Measurements from ENCODE around the gene FGF14. TPM values are rescaled to one million over a fixed set of nuclear protein-coding genes. Genes with fewer than 3 reads are reported as not detected.

The FGF14 gene
- total RNA-seq, 1 donor from 2014 or later, result not detected

DNA sequence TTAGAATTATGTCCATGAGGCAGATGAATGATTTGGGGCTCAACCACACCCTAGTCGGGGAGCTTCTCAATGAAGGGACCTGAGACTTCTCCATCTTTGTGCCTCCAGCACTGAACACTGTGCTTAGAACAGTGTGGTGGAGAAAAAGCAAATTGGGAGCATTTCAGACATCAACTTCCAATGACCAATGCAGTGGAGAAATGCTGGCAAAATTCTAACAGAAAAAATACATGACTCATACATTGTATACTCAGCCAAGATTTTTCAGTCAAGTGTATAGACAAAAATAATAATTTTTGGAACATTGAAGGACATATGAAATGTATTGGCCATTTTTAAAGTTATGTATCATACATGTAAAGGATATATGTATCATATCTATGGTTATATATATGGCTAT, 134.7 kb downstream of the FGF14 start:
- DNase-seq (ENCODE audit: low read depth), result no peak
- no peaks in the 10 kb centered on the region for H3K36me3 ChIP-seq (ENCODE audit: control insufficient read depth, insufficient read depth, low read length)

DNA sequence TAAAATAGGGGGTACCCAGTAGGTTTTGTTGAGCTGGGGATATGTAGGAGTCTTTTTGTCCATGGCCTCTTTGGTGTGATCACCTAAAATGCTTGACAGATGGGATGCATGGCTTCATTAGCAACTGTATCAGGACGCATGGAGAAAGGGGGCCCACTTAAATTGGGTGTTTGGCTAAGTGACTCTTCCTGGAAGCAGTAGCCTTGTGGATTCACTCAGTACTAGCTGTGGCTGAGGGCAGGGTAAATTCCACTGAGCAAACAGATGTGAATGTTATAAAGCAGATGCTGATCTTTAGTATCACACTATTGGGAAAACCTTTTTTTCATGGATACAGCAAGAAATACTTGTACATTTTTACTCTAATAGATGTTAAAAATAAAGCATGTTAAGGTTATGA, 140.0 kb downstream of the FGF14 start:
- H3K4me3 ChIP-seq (ENCODE audit: low read depth, low read length), result no peak overlapping the region
- DNase-seq (ENCODE audit: low read depth), result no peak

More for the DNA sequence above, 134.7 kb downstream of the FGF14 start:
- no peak overlapping the region for H3K4me3 ChIP-seq (ENCODE audit: low read depth, low read length)
- TF ChIP-seq, protein P1, sequence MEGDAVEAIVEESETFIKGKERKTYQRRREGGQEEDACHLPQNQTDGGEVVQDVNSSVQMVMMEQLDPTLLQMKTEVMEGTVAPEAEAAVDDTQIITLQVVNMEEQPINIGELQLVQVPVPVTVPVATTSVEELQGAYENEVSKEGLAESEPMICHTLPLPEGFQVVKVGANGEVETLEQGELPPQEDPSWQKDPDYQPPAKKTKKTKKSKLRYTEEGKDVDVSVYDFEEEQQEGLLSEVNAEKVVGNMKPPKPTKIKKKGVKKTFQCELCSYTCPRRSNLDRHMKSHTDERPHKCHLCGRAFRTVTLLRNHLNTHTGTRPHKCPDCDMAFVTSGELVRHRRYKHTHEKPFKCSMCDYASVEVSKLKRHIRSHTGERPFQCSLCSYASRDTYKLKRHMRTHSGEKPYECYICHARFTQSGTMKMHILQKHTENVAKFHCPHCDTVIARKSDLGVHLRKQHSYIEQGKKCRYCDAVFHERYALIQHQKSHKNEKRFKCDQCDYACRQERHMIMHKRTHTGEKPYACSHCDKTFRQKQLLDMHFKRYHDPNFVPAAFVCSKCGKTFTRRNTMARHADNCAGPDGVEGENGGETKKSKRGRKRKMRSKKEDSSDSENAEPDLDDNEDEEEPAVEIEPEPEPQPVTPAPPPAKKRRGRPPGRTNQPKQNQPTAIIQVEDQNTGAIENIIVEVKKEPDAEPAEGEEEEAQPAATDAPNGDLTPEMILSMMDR (IDR thresholded peaks at IDR 0.05; ENCODE audit: insufficient read depth, low read length, poor library complexity, severe bottlenecking), result no peak
- H3K27me3 ChIP-seq (ENCODE audit: control insufficient read depth, insufficient read depth, low read length), result no peaks in the 10 kb centered on the region

DNA sequence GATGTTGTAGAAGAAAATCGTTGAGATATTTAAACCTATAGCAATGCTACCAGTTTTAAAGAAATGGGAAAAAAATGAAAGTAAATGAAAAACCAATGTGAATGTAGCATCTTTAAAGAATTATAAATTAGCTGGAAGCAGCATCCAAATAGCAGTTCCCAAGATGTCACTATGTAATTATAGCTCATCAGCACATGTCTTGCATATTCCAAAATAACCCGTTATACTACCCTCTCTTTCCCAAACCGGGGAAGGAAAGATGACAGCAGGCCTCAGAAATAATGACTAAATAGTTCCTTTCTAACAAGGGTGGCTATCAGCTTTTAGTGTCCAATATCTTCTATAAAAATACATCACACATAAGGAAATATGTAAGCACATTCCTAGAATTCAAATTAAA, 140.5 kb downstream of the FGF14 start:
- no peak for DNase-seq (ENCODE audit: low read depth)
- no peaks in the 10 kb centered on the region for H3K36me3 ChIP-seq (ENCODE audit: control insufficient read depth, insufficient read depth, low read length)
- no peaks in the 10 kb centered on the region for H3K27me3 ChIP-seq (ENCODE audit: control insufficient read depth, insufficient read depth, low read length)
- no peak overlapping the region for H3K4me3 ChIP-seq (ENCODE audit: low read depth, low read length)
- TF ChIP-seq, protein P1 (IDR thresholded peaks at IDR 0.05; ENCODE audit: insufficient read depth, low read length, poor library complexity, severe bottlenecking), result no peak

More for the DNA sequence above, 140.0 kb downstream of the FGF14 start:
- TF ChIP-seq, protein P1 (IDR thresholded peaks at IDR 0.05; ENCODE audit: insufficient read depth, low read length, poor library complexity, severe bottlenecking), result no peak
- Histone ChIP-seq H3K36me3 (ENCODE audit: control insufficient read depth, insufficient read depth, low read length) (no peaks in the 10 kb centered on the region), H3K27me3 (ENCODE audit: control insufficient read depth, insufficient read depth, low read length) (no peaks in the 10 kb centered on the region)

DNA sequence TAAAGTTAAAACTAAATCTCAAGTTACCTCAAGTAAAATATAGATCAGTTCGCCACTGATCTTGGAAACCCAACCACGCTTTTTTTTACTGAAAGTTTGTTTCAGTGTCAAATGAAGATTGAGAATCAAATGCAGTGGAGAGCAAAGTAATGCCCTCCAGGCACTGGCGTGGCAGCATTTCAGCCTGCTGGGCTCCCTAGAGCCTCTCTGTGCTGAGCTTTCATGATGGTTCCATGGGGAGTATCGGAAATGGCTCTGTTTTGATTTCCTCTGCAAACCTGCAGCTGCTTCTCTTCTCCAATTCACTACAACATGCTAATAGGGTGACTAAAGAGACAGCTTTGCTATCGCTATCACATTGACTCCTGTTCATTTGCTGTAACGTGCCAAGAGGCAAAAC, 141.6 kb downstream of the FGF14 start:
- no peak overlapping the region for H3K4me3 ChIP-seq (ENCODE audit: low read depth, low read length)
- H3K36me3 ChIP-seq (ENCODE audit: control insufficient read depth, insufficient read depth, low read length), result no peaks in the 10 kb centered on the region
- DNase-seq (ENCODE audit: low read depth), result no peak
- no peaks in the 10 kb centered on the region for H3K27me3 ChIP-seq (ENCODE audit: control insufficient read depth, insufficient read depth, low read length)
- TF ChIP-seq, protein P1 (IDR thresholded peaks at IDR 0.05; ENCODE audit: insufficient read depth, low read length, poor library complexity, severe bottlenecking), result no peak

DNA sequence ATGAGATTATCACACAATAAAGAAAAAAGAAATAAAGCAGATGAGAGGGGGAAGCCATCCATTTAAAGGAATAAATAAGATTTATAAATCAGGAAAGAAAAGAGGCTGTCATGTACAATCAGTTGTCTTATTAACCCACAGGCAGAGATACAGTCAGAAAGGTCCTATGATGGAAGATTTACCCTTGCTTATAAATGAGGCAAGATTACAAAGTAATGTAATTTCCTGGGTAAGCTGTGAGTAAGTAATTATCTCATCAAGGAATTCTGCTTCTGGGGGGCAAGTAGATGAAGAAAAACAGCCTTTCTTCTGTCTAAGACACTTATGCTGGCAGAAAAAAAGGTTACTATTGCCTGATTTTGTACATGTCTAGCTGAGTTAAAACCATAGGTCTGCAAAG, 146.4 kb downstream of the FGF14 start:
- no peak overlapping the region for H3K4me3 ChIP-seq (ENCODE audit: low read depth, low read length)
- H3K27me3 ChIP-seq (ENCODE audit: control insufficient read depth, insufficient read depth, low read length), result no peaks in the 10 kb centered on the region
- H3K36me3 ChIP-seq (ENCODE audit: control insufficient read depth, insufficient read depth, low read length), result no peaks in the 10 kb centered on the region
- TF ChIP-seq, protein P1 (IDR thresholded peaks at IDR 0.05; ENCODE audit: insufficient read depth, low read length, poor library complexity, severe bottlenecking), result no peak
- DNase-seq (ENCODE audit: low read depth), result no peak

DNA sequence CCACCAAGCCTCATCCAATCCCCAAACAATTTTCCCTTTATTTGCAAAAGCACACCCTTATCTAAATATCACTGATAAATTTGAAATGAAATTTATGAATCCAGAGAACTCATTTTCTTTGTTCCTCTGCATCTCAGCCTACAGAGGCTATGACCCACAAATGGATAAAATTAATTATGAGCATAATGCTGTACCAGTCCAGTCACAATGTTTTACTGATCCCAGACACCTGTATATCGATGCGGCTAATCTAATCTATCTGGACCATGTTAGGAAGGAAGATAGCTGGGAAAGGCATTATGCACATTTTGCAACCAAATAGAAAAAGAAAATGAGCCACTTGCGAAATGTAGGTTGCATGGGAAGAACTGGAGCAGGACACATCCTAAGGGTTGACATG, 150.0 kb downstream of the FGF14 start:
- TF ChIP-seq, protein P1 (IDR thresholded peaks at IDR 0.05; ENCODE audit: insufficient read depth, low read length, poor library complexity, severe bottlenecking), result no peak
- DNase-seq (ENCODE audit: low read depth), result no peak

More for the DNA sequence above, 150.0 kb downstream of the FGF14 start:
- H3K36me3 ChIP-seq (ENCODE audit: control insufficient read depth, insufficient read depth, low read length), result no peaks in the 10 kb centered on the region
- no peak overlapping the region for H3K4me3 ChIP-seq (ENCODE audit: low read depth, low read length)
- H3K27me3 ChIP-seq (ENCODE audit: control insufficient read depth, insufficient read depth, low read length), result no peaks in the 10 kb centered on the region
